K562 (cell line): ENCODE measurements around the gene ST6GALNAC2. TPM values are rescaled to one million over a fixed set of nuclear protein-coding genes. Genes with fewer than 3 reads are reported as not detected.
A peak's percentile ranks its signal among the peaks of the same experiment; 100 is the strongest.

Source experiments
- ATAC-seq: fragments of 200-7000 bp; cut with Tn5 transposase; 3 replicates; pipeline ENCODE4 v1.9.1; 2020; ENCODE audit warnings: moderate library complexity
- BruUV-seq: library from RNA; stranded (reverse); fragments of 400-500 nt; replicated peaks from 2 replicates; lab custom pipeline; 2021; lab: Mats Ljungman, UMichigan
- CTCF ChIA-PET: fragments of 300-600 bp; formaldehyde crosslinking; extraction: SDS; loops from one replicate; lab custom pipeline; 2021; ENCODE audit warnings: low intra/inter-chr PET ratio; lab: Yijun Ruan, JAX
- POLR2A ChIA-PET: fragments of 300-600, 350-650 bp; sonication (Branson Sonifier 250); formaldehyde crosslinking; extraction: SDS; loops from one replicate; lab custom pipeline; 2021; ENCODE audit warnings: antibody characterized with exemption, inconsistent platforms; lab: Yijun Ruan, JAX
- DNase-seq, 4 experiments: peaks; one replicate each; pipeline versions ENCODE4 v3.0.0 to v3.0.0-alpha.2; 2011 to 2018; ENCODE audit warnings: low spot score in 3 of 4, mixed read lengths in 3 of 4; ENCODE audit errors: extremely low read depth in 1 of 4
- FAIRE-seq: peaks from 2 replicates; lab custom pipeline; 2011; peaks lifted over from hg19 to GRCh38; lab: Jason Lieb, UNC
- H2AFZ ChIP-seq: 2 replicates; pipeline ENCODE4 v1.6.0; 2011; ENCODE audit warnings: low read depth, low read length, control low read depth, inconsistent platforms
- H3K27ac ChIP-seq: fragments of 200-600 bp; 3 replicates; pipeline ENCODE4 v1.8.0; 2011; ENCODE audit warnings: low read depth, mild to moderate bottlenecking, control low read depth, inconsistent platforms, low read length, moderate library complexity, mixed read lengths; ENCODE audit errors: extremely low read depth
- H3K27me3 ChIP-seq, 2 experiments: fragments of 300-600 bp in 1 of 2; 2 replicates in 1 of 2; 3 replicates in 1 of 2; pipeline versions ENCODE4 v1.6.0 to v1.8.0; 2011; ENCODE audit warnings: inconsistent platforms in 2 of 2, low read length in 2 of 2, mild to moderate bottlenecking in 1 of 2, mixed read lengths in 1 of 2, moderate library complexity in 1 of 2; ENCODE audit not compliant: control insufficient read depth in 2 of 2, insufficient read depth in 2 of 2
- H3K36me3 ChIP-seq: fragments of 300-600 bp; 3 replicates; pipeline ENCODE4 v1.8.0; 2011; ENCODE audit warnings: mild to moderate bottlenecking, low read length, inconsistent platforms; ENCODE audit not compliant: control insufficient read depth, insufficient read depth
- H3K4me1 ChIP-seq, 2 experiments: fragments of 200-600 bp in 1 of 2; replicated peaks in 1 of 2; 2 replicates in 1 of 2; 3 replicates in 1 of 2; pipeline versions ENCODE4 v1.5.1 to v1.8.0; 2011; ENCODE audit warnings: inconsistent platforms in 2 of 2, low read length in 2 of 2, mild to moderate bottlenecking in 1 of 2, mixed read lengths in 1 of 2, moderate library complexity in 1 of 2; ENCODE audit not compliant: control insufficient read depth in 2 of 2, insufficient read depth in 2 of 2
- H3K4me2 ChIP-seq: 2 replicates; pipeline ENCODE4 v1.6.1; 2011; ENCODE audit warnings: low read length, control low read depth, inconsistent platforms, mixed read lengths; ENCODE audit not compliant: insufficient read depth
- H3K4me3 ChIP-seq: fragments of 200-600 bp; sonication (generic), shearing (Covaris generic); 2 replicates; pipeline ENCODE4 v1.5.1; 2016; ENCODE audit warnings: control low read depth, inconsistent platforms
- H3K79me2 ChIP-seq: fragments of 200-600 bp; 3 replicates; pipeline ENCODE4 v1.8.0; 2011; ENCODE audit warnings: low read length, inconsistent platforms; ENCODE audit not compliant: control insufficient read depth, insufficient read depth
- H3K9ac ChIP-seq, 2 experiments: 2 replicates each; pipeline versions ENCODE4 v1.6.0 to v1.6.1; 2011; ENCODE audit warnings: low read depth in 2 of 2, low read length in 2 of 2, control low read depth in 1 of 2, inconsistent platforms in 1 of 2, mild to moderate bottlenecking in 1 of 2, mixed read lengths in 1 of 2; ENCODE audit not compliant: insufficient read depth in 1 of 2
- H3K9me1 ChIP-seq: one replicate; pipeline ENCODE4 v1.6.0; 2011; ENCODE audit warnings: inconsistent platforms, mild to moderate bottlenecking, low read length, moderate library complexity; ENCODE audit not compliant: control insufficient read depth, insufficient read depth
- H3K9me3 ChIP-seq: replicated peaks from 2 replicates; pipeline ENCODE4 v1.5.1; 2011; ENCODE audit warnings: low read depth, low read length, inconsistent platforms; ENCODE audit not compliant: control insufficient read depth, insufficient read depth
- H4K20me1 ChIP-seq: replicated peaks from 2 replicates; pipeline ENCODE4 v1.6.1; 2011; ENCODE audit warnings: low read length, inconsistent platforms, mixed read lengths; ENCODE audit not compliant: control insufficient read depth, insufficient read depth
- HNRNPLL ChIP-seq: fragments of 200-400 bp; formaldehyde crosslinking; IDR thresholded peaks from 2 replicates; pipeline ENCODE4 v1.6.1; 2017; ENCODE audit warnings: low read length, low read depth, mild to moderate bottlenecking; ENCODE audit not compliant: poor library complexity, severe bottlenecking
- MED1 ChIP-seq: sonication (generic); formaldehyde crosslinking; IDR thresholded peaks from 2 replicates; pipeline ENCODE4 v1.8.1; 2023; ENCODE audit warnings: missing genetic modification reagents, borderline replicate concordance
- MIER1 ChIP-seq: fragments of 450-650 bp; IDR thresholded peaks from 2 replicates; pipeline ENCODE4 v1.6.1; 2016; ENCODE audit warnings: antibody characterized with exemption, mild to moderate bottlenecking, low read depth
- PPARD ChIP-seq: fragments of 250-450 bp; sonication (Bioruptor Pico); IDR thresholded peaks from 2 replicates; pipeline ENCODE4 v1.8.0; 2022; ENCODE audit warnings: inconsistent platforms, mild to moderate bottlenecking, moderate library complexity
- PURB ChIP-seq: sonication (generic); formaldehyde crosslinking; IDR thresholded peaks from 2 replicates; pipeline ENCODE4 v1.9.0; 2021; ENCODE audit warnings: low read depth, mild to moderate bottlenecking, missing genetic modification reagents
- SMAD1 ChIP-seq: fragments of 150-350 bp; IDR thresholded peaks from 2 replicates; pipeline ENCODE4 v1.6.1; 2014; ENCODE audit warnings: low read length, low read depth; ENCODE audit not compliant: partially characterized antibody
- TAL1 ChIP-seq: fragments of 450-650 bp; IDR thresholded peaks from 2 replicates; pipeline ENCODE4 v1.6.1; 2016; ENCODE audit warnings: mild to moderate bottlenecking
- THRB ChIP-seq: fragments of 450-650 bp; formaldehyde crosslinking; conservative IDR thresholded peaks from 2 replicates; pipeline ENCODE4 v1.4.0; 2022; ENCODE audit warnings: mild to moderate bottlenecking, missing genetic modification characterization
- YY1 ChIP-seq, 3 experiments: IDR thresholded peaks; 2 replicates each; pipeline ENCODE4 v1.6.1; 2011; ENCODE audit warnings: low read length in 2 of 3, mild to moderate bottlenecking in 2 of 3, moderate library complexity in 2 of 3, borderline replicate concordance in 1 of 3, control low read depth in 1 of 3, low read depth in 1 of 3; ENCODE audit not compliant: insufficient read depth in 3 of 3, insufficient replicate concordance in 2 of 3, control insufficient read depth in 1 of 3, insufficient read length in 1 of 3; ENCODE audit errors: extremely low read depth in 1 of 3
- ZBTB1 ChIP-seq: sonication (generic); formaldehyde crosslinking; IDR thresholded peaks from 2 replicates; pipeline ENCODE4 v1.8.1; 2023; ENCODE audit warnings: missing genetic modification reagents, low read depth, mild to moderate bottlenecking, borderline replicate concordance
- ZBTB17 ChIP-seq: fragments of 450-650 bp; formaldehyde crosslinking; IDR thresholded peaks from 2 replicates; pipeline ENCODE4 v1.4.0; 2020; ENCODE audit warnings: mild to moderate bottlenecking
- ZNF239 ChIP-seq: fragments of 250-450 bp; sonication (Bioruptor Pico); IDR thresholded peaks from 2 replicates; pipeline ENCODE4 v1.4.0; 2020; ENCODE audit warnings: mild to moderate bottlenecking
- ZNF347 ChIP-seq: fragments of 450-650 bp; formaldehyde crosslinking; IDR thresholded peaks from 2 replicates; pipeline ENCODE4 v1.4.0; 2020; ENCODE audit warnings: low read depth, mild to moderate bottlenecking, moderate library complexity
- ZNF354B ChIP-seq: fragments of 250-450 bp; sonication (Bioruptor Pico); IDR thresholded peaks from 2 replicates; pipeline ENCODE4 v1.4.0; 2020
- ZSCAN32 ChIP-seq: fragments of 450-650 bp; formaldehyde crosslinking; IDR thresholded peaks from 2 replicates; pipeline ENCODE4 v1.4.0; 2020; ENCODE audit warnings: mild to moderate bottlenecking, moderate library complexity
- WGBS: fragments of 100-300 bp; shearing (Covaris generic); methylation state at CpG from one replicate; pipeline ENCODE4 v1.1.6; 2016; ENCODE audit warnings: low coverage, mixed read lengths; ENCODE audit not compliant: insufficient coverage; ENCODE audit errors: missing lambda C conversion rate; 5-methylcytosine and 5-hydroxymethylcytosine counted together
- in situ Hi-C: fragments of 300-500 bp; cut with MboI; formaldehyde crosslinking; loops from 4 replicates; pipeline ENCODE4 v1.15.0; 2018; ENCODE audit warnings: inconsistent platforms, mixed read lengths
- intact Hi-C: fragments of 100-400 bp; cut with micrococcal nuclease; formaldehyde crosslinking; loops from 2 replicates; pipeline ENCODE4 v1.14.2; 2022
- polyA plus RNA-seq, 8 experiments: library from polyadenylated mRNA; depleted of rRNA in 4 of 8; stranded (reverse) in 5 of 8; unstranded in 3 of 8; fragments of >200 nt; fragmentation: Nextera tagmentation in 2 of 8; fragmentation: Illumina TruSeq in 1 of 8; extraction: Ambion mirVana in 2 of 8; extraction: Trizol in 1 of 8; gene quantifications; 2 replicates each; pipeline versions ENCODE4 v1.2.1 to v1.2.3, GENCODE V29; 2011 to 2014; ENCODE audit warnings: inconsistent platforms in 1 of 8, missing spikeins in 1 of 8
- total RNA-seq, 7 experiments: library from RNA; depleted of rRNA in 6 of 7; stranded (reverse); fragments of >200 nt in 6 of 7; fragmentation: Illumina TruSeq in 2 of 7; extraction: Trizol in 2 of 7; gene quantifications; 2 replicates each; pipeline versions ENCODE4 v1.2.1 to v1.2.3, GENCODE V29; 2011 to 2021; ENCODE audit warnings: low replicate concordance in 1 of 7
- TF ChIP-seq, protein P1 (sequence below), 3 experiments: IDR thresholded peaks in 2 of 3; conservative IDR thresholded peaks in 1 of 3; 2 replicates each; pipeline ENCODE4 v1.5.1; 2011 to 2012; ENCODE audit warnings: low read length in 3 of 3, mild to moderate bottlenecking in 3 of 3, control low read depth in 2 of 3, improper control_type of control experiment in 1 of 3, inconsistent platforms in 1 of 3, low read depth in 1 of 3, mixed read lengths in 1 of 3, moderate library complexity in 1 of 3; ENCODE audit not compliant: insufficient read depth in 2 of 3

The ST6GALNAC2 gene
- total and polyA plus RNA-seq, 9 of the 15 experiments (the other 6 are each of a cell fraction or from before 2014, with no cell fraction given), result 0.18 TPM; not detected in 8

DNA sequence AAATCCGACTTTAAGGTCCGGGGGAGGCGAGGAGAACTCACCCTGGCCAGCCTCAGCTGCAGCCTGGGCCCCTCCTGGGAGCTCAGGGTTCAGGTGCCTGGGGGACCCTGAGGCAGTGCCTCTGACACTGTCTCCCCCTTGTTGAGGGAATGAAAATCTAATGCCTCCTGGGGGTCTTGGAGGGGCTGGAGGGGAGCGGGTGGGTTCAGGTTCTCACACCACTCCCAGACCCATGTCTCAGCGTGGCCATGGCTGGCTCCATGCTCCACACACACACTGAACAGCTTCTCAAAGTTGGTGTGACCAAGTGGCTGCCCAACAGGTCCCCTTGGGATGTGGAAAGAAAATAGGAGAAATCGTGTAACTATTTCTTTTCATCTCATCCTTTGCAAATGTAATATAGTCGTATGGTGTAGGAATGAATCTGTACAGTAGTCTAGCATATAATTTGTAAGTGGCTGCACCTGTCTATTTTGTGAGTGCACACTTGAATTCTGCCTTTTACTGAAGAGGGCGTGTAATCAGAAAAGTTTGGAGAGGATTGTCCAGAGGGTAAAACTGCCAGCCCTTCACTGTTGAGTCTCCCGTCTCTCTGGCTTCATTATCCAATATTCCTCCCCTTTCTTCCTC lies 46.6 kb downstream of the ST6GALNAC2 start (continued):
- TF ChIP-seq, protein P1, sequence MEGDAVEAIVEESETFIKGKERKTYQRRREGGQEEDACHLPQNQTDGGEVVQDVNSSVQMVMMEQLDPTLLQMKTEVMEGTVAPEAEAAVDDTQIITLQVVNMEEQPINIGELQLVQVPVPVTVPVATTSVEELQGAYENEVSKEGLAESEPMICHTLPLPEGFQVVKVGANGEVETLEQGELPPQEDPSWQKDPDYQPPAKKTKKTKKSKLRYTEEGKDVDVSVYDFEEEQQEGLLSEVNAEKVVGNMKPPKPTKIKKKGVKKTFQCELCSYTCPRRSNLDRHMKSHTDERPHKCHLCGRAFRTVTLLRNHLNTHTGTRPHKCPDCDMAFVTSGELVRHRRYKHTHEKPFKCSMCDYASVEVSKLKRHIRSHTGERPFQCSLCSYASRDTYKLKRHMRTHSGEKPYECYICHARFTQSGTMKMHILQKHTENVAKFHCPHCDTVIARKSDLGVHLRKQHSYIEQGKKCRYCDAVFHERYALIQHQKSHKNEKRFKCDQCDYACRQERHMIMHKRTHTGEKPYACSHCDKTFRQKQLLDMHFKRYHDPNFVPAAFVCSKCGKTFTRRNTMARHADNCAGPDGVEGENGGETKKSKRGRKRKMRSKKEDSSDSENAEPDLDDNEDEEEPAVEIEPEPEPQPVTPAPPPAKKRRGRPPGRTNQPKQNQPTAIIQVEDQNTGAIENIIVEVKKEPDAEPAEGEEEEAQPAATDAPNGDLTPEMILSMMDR (IDR thresholded peaks at IDR 0.05 in 2 of 3, conservative IDR thresholded peaks at IDR 0.05 in 1 of 3; ENCODE audit: insufficient read depth in 2 of 3, low read depth in 1 of 3, low read length in 3 of 3), result no peak
- TF ChIP-seq ZNF354B (CRISPR knock-in tag) (no peak), ZNF239 (CRISPR knock-in tag) (no peak)

DNA sequence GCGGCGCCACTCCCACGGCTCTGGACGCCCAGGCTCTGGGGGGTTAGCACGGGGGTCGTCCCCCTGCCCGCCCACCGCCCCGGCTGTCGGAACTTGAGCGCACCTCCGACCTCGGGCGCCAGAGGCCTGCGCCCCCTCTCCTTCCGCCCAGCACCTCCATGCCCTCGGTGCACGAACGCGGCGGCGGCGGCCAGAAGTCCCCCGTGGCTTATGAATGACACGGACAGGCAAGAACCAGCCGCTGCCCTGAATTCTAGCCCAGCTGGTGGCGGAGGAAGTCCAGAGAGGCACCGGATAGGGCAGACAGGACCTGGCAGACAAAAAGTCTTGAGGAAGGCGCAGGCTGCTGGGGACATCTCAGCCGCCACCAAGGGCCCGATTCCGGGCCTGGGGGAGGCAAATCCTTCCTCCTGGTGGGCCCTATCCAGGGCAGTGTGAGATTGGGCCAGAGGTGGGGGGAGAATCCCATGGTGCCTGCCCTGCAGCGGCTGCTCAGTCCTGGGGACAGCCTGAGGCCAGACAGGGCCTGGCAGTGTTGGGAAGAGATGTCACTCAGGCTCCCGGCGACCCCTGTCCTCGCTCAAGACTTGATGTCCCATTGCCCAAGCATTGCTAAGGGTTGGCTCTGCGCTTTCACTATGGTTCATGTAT lies 47.3 kb downstream of the ST6GALNAC2 start:
- DNase-seq (no peak), FAIRE-seq (no peak), ATAC-seq (no peak)
- Histone ChIP-seq H3K36me3 (no peaks in the 10 kb centered on the region), H3K4me2 (no peak overlapping the region), H3K9ac (0 out of 4 replicates have a peak overlapping the region, but pooled peaks of 1 of the 2 experiments have one; percentile 71), H3K79me2 (no peaks in the 10 kb centered on the region), H4K20me1 (no peaks in the 10 kb centered on the region), H3K27ac (no peak overlapping the region), H3K9me1 (no peaks in the 10 kb centered on the region), H3K4me1 (peaks cover 11 to 50% of the 10 kb centered on the region in 2 experiments; a peak in 4 of 5 replicates), H3K9me3 (no peaks in the 10 kb centered on the region), H3K27me3 (no peaks in the 10 kb centered on the region), H2AFZ (no peak overlapping the region), H3K4me3 (no peak overlapping the region)
- in situ Hi-C loops, result no loop called here
- CTCF ChIA-PET, result no interaction called here
- 83% methylated on average over 25 of the region's 37 CpGs for WGBS
- BruUV-seq, result no TSS peak
- POLR2A ChIA-PET, result no interaction called here
- intact Hi-C loops, result no loop called here
- TF ChIP-seq HNRNPLL, result no peak
- TF ChIP-seq ZBTB17, result no peak
- TF ChIP-seq ZBTB1 (CRISPR knock-in tag), result no peak
- TF ChIP-seq TAL1, result no peak
- TF ChIP-seq SMAD1, result no peak
- no peak for TF ChIP-seq PPARD (CRISPR knock-in tag)
- no peak for TF ChIP-seq THRB
- no peak for TF ChIP-seq ZNF347 (CRISPR knock-in tag)
- no peak for TF ChIP-seq MED1 (CRISPR knock-in tag)
- TF ChIP-seq PURB (CRISPR knock-in tag), result no peak
- TF ChIP-seq YY1 (IDR thresholded peaks at IDR 0.05; ENCODE audit: borderline replicate concordance in 1 of 3, control insufficient read depth in 1 of 3, extremely low read depth in 1 of 3, insufficient read depth in 3 of 3, insufficient read length in 1 of 3, insufficient replicate concordance in 2 of 3, low read depth in 1 of 3, low read length in 2 of 3), result no peak
- TF ChIP-seq MIER1, result no peak
- TF ChIP-seq ZSCAN32 (CRISPR knock-in tag), result no peak
